HG02571 (cell line): ENCODE measurements around the gene SEC14L1.
"Not testable (repeated sequence)": the region's sequence is repeated elsewhere in the genome, so short reads cannot be mapped to it uniquely, and the experiment has no call there.

Experiments
- ATAC-seq: cut with Tn5 transposase; IDR thresholded peaks from one replicate; pipeline ENCODE4 v1.9.1; 2021; ENCODE audit warnings: mild to moderate bottlenecking, moderate library complexity; ENCODE audit not compliant: unreplicated experiment

SEC14L1 gene

DNA sequence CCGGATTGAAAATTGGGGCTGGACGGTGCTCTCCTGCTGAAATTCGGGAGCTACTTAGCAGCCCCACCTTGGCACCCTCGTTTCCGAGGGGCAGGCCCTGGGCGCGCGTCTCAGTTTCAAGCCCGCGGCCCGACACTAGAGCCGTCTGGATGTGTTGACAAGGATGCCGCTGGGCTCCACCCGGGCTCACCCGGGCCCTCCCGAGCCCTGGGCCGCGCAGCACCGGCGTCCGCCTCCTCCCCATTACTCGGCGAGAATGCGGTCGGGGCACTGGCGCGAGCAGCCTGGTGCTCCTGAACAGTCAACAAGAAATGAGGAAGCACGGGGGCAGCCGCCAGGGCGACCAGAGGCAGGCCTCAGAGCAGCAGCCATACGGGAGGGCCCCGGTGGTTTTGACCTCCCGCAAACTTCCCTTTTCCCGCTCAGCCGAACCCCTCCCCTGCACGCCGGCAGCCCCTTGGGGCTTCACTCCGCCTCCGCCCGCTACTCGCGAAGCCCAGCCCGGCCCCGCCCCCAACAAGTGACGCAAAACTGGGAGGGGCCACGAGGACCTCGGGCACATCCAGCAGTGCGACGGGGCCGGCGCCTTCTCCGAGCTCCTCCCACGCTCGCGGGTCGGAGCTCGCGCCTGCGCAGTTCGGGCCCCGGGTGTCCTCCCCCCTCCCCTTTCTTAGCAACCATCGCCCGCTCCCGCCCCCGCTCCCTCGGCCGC lies 447 bp upstream of the SEC14L1 start:
- peak; percentile 83 for ATAC-seq

DNA sequence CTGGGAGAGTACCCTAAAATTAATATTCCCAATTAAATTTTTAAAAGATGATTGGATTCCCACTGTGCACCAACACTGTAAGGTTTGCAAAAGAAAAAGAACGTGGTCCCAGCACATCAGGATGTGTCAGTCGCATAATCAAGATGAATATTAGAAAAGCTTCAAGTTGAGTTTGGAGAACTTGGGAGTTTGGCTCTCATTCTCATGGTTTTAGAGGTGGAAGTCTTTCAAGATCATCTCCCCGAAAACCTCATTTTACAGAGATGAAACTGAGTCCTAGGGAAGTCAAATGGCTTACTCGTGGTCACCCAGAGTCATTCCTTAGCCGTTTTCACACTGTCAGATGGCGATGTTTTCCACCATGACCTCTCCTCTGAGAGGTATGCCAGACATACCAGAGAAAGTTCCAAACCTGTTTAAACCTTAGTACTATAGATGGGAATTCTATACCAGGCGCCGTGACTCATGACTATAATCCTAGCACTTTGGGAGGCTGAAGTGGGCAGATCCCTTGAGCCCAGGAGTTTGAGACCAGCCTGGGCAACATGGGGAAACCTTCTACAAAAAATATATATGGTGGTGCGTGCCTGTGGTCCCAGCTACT lies 1.2 kb downstream of the SEC14L1 start:
- no peak for ATAC-seq

DNA sequence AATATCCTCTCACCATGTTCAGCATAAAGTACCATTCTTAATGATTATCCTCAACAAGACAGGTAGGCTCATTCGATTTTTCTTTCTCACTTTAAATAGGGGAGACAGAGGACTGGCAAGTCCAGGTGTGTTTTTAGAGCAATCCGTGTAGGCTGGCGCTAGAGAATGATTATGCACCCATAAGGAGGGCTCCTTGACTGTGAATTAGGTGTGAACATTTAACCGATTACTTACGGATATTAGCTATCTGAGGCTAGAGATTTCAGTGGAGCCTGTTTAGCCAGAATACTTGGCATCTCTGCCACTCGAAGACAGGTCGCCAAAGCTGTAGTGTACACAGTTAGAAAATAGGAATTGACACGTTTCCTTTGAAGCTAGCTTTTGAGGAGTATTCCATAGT lies 1.9 kb downstream of the SEC14L1 start:
- no peak for ATAC-seq

DNA sequence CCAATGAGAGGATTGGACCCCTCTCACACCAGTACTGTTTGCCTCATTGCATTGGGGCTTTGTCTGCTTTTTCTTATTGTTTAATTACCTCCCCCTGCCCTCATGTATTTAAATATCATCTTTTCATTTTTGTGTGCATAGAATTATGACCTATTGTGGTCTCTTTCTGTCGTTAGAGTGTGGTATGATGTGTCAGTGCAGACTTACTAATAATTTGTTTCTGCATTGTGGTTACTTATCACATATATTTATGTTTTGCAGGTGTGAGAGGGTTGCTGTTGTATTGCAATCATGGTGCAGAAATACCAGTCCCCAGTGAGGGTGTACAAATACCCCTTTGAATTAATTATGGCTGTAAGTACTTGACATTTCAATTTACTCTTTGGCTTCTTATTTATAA lies 2.5 kb downstream of the SEC14L1 start:
- no peak for ATAC-seq

DNA sequence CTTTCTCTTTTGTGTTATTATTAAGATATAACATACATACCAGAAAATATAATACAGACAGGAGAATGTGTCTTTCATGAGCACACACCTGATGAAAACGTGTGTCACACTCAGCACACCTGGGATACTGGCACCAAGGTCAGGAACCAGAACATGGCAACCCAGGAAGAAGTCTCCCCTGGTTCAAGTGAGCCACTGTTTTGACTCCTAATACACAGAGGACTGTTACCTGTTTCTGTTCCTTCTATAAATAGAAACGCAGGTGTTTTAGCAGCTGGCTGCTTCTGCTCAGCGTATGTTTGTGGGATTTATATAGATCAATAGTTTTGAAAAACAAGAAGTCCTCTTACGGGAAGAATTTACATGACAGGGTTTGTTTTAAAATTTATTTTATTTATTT lies 3.5 kb downstream of the SEC14L1 start:
- ATAC-seq = no peak

DNA sequence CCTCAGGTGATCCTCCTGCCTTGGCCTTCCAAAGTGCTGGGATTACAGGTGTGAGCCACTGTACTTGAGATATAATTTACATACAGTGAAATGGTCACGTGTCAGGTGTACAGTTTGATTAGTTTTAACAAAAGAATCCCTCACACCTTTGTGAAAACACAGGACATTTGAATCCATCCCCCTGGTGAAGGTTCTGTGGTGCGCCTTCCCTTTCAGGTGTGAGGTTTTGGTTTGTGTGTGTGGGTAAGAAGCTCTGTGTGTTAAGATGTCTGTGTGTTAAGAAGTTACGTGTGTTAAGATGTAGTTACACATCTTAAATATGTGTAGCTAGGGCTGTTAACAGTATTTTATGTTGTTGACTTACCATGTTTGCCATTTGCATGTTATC lies 4.4 kb downstream of the SEC14L1 start:
- no peak for ATAC-seq

DNA sequence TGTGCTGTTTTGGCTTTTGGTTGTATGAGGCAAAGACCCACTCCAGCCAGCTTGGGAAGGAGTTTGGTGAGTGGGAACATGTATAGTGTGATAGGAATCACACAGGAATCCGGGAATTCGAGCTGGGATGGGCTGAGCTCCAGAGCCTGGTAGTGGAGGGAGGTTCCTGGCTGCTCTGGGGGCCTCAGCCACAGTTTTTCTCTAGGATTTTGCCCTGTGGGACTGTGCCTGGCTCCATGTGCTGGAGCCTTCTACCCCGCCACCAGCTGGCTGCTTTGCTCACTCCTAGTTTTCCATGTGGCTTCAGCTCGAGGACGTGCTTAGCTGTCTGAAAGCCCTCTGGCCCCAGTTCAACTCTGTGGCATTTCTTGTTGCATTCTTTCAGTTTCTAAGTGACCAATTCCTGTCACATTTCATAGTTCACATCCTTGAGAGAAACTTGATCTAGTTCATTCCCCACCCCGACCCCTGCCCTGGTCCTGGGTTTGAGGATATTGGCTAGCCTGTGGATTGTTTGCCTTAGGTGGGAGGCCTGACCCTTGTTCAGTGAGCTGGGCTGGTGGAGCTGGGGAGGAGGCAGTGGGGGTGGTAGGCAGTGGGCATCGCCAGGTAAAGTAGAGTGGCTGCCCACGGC lies 5.0 kb downstream of the SEC14L1 start:
- ATAC-seq = no peak

DNA sequence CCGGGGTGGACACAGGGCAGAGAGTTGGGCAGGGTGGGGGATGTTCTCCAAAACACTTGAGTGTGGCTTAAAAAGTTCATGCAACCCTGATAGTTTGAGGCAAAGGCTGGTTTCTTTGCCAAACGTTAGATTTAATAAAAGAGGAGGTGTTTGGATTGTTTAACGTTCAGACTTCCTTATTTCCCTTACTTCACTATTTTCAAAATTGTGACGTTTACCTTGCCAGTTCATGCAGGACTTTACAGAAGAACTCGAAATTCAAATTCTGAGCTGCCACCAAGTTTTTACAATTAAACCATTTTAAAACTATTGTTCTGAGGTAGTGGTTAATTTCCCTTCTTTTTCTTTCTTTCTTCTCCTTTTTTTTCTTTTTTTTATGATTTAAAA lies 5.5 kb downstream of the SEC14L1 start:
- ATAC-seq = no peak

DNA sequence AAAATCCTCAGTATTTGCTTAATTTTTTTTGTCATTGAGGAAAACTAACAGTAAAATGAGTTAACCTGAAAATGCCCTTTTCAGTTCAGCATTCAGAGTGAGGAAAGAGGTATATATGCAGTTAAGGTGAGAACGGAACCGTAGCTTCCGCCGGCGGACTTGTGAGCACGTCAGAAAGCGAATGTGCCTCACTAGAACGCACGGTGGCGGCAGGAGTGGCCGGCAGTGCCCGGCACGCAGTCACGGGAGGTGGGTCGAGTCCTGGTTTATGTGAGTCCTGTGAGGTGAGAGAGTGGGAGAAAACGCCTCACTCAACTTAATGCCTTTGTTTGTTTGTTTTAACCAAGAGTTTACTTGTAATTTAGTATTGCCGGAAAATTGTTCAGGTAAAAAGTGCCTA lies 6.1 kb downstream of the SEC14L1 start:
- ATAC-seq = no peak

DNA sequence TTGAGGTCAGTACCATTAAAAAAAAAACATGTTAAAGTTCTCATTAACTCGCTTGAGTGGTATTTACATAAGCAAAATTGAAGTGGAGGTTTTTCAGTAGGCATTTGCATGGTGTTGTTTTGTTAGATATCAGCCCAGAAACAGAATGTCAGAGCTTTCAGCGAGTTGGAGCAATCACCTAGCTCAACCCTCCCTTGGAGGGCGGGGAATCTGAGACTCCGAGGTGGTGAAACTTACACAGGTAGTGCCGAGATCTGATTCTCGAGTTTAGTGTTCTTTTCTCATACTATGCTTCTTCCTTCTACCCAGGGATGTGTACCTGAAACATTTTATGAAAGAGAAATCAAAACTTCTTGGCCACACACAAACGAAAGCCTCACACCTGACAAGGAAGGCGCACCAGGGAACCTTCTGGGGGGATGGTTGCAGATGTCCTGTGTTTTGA lies 6.6 kb downstream of the SEC14L1 start:
- peak; percentile 42 for ATAC-seq

DNA sequence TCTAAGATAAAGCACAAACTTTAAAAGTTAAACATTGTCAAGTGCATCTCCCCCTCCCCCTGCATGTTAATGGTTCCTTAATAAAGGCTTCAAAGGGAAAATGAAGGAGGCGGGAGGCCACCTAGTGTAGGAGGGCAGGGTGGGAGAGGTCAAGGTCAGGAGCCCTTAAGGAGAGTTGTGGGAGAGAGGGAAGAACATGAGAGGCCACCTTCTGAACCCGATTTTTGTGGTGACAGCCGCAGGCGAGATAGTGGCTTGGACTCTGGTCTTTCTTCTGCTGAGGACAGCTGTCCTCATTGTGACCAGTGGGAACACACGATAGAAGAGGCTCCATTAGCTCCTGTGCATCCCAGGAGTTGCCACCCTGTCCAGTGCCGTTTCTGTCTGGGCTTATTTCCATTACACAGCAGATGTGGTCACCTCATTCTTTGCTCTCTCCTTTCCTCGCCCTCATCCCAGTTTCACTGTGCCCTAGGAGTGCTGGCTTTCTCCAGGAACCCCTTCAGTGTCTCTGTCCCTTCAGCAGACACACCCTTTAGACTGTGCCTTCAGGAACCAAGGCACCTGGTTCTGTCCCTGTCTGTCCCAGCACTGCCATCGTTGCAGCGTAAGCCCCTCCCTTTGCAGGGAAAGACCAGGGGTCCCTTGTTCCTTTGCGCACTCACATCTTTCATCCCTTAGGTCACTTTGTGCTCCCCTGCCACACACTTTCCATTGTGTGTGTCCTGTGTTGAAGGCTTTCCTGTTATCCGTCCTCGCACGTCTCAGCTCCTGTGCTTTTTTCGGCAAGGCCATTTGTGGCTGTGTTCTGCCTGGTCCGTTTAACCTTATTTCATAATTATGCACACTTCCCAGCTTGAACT lies 7.5 kb downstream of the SEC14L1 start:
- ATAC-seq = no peak

DNA sequence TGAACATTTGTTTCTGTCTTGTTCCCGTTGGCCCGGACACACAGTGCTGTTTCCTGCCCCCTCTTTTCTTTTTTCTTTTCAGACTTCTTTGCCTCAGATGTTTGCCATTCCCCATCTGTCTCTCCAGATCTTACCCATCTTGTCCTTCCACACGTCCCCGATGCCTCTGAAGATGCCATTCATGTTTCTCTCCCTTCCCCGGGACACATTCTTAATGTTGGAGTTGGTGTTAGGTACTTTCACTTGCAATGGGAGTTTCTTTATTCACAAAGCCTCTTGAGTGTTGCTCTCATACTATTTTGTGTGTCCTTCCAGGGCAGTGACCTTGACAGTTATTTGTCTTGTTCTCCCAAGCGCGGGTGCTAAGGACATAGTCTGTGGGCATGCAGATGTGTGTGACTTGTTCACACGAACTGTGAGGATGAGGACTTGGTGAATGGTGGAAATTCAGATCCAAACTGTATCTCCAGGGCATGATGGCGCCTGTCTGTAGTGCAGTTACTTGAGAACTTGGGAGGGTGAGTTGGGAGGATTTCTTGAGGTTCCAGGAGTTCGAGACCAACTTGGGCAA lies 8.3 kb downstream of the SEC14L1 start:
- ATAC-seq = no peak

DNA sequence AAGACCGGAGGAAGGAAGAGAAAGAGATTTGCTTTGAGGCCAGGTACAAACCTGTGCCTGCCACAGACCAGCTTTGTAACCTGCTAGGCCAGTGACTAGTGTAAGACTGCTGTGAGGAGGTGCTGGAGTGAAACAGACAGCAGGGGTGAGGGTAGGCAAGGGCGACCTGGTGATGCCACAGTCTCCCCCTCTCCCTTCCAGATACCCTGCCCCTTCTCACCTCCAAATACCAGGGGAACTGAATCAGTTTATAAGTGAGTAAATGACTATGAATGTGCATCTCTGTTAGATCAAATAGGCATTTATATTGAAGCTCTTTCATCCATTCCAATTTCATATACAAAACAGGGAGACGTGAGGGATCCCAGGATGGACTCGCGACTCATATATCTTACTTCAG lies 9.4 kb downstream of the SEC14L1 start:
- no peak for ATAC-seq

DNA sequence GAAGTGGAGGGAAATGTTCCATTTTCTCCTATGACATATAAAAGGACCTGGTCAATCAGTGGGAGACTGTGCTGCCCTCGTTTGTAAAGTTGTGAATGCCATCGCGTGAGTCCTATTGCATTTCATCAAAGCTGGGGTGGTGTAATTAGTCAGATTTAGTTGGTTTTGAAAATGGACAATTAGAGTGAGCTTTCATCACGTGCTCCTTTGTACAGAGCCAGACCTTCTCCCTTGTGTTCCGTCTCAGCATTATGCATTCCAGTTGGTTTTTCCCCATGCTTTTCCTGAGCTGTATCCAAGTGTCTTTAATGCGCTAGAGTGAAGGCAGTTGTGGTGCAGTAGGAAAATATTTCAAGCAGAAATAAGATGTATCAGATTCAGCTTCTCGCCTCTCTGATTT lies 10.4 kb downstream of the SEC14L1 start:
- ATAC-seq = no peak

DNA sequence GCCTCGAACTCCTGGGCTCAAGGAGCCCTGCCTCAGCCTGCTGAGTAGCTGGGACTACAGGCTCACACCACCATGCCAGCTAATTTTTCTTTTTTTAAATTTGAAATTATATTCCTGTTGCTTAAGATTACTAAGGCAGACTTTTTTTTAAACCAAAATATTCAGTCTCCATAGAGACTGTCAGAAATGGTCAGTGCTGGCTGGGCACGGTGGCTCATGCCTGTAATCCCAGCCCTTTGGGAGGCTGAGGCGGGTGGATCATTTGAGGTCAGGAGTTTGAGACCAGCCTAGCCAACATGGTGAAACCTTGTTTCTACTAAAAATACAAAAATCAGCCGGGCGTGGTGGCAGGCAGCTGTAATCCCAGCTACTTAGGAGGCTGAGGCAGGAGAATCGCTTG lies 11.3 kb downstream of the SEC14L1 start:
- not testable (repeated sequence) for ATAC-seq

DNA sequence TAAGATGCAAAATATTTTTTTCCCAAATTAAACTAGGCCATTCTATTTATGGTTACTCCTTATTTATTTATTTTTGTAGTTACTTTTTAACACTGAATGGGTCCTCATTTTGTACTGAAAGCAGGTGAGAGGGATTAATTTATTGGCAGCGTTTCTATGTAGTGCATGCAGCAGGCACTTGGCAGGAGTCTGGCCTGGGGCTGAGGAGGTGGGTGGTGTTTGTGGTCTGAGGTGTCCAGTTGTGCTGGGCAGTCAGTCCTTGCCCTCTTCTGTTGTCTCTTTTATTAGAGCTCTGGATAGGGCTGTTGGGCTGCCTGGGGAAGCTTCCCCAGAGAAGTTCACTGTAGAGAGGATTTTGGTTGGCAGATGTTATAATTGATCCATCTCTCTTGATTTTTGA lies 12.7 kb downstream of the SEC14L1 start:
- ATAC-seq = no peak

DNA sequence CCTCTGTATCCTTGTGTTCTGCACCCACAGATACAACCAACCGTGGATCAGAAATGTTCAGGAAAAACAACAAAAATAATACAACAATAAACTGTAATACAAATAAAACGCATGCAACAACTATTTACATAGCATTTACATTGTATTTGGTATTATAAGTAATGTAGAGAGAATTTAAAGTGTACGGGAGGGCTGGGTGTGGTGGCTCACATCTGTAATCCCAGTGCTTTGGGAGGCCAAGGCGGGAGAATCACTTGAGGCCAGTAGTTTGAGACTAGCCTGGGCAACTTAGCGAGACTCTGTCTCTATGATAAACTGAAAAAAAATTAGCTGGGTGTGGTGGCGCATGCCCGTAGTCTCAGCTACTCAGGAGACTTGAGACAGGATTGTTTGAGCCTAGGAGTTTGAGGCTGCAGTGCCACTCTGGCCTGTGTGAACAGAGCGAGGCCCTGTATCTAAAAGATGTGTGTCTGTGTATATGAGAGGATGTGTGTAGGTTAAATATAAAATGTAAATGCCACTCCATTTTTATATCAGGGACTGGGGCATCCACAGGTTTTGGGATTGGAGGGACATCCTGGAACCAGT lies 13.3 kb downstream of the SEC14L1 start:
- ATAC-seq = no peak

DNA sequence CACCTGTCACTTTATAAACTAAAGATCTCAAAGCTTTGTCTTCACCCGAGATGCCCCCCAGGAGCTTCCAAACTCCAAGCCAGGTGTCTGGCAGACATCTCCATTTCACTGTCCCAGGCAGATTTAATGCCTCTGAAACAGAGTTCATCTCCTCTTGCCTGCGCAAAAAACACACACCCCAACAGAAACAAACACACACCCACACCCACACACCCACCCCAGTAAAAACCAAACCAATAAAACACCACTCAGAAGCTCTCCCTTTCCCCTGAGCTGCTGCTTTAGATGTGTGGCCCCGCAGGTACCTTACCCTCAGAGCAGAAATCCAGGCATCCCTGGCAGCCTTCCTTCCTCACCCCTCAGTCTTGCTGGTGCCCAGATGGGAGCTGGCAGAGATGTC lies 14.4 kb downstream of the SEC14L1 start:
- no peak for ATAC-seq

DNA sequence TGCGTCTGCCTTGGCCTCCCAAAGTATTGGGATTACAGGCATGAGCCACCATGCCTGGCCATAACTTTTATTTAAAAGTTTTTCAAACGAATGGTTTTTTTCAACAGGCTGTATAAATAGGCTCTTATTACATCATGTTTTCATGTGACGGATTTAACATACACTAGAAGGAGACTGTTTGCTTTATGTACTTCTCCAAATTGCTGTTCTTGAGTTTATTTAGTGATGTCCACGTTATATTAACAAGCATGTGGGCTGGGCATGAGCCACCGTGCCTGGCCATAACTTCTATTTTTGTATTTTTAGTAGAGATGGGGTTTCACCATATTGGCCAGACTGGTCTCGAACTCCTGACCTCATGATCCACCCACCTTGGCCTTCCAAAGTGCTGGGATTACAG lies 17.0 kb downstream of the SEC14L1 start:
- ATAC-seq = not testable (repeated sequence)

DNA sequence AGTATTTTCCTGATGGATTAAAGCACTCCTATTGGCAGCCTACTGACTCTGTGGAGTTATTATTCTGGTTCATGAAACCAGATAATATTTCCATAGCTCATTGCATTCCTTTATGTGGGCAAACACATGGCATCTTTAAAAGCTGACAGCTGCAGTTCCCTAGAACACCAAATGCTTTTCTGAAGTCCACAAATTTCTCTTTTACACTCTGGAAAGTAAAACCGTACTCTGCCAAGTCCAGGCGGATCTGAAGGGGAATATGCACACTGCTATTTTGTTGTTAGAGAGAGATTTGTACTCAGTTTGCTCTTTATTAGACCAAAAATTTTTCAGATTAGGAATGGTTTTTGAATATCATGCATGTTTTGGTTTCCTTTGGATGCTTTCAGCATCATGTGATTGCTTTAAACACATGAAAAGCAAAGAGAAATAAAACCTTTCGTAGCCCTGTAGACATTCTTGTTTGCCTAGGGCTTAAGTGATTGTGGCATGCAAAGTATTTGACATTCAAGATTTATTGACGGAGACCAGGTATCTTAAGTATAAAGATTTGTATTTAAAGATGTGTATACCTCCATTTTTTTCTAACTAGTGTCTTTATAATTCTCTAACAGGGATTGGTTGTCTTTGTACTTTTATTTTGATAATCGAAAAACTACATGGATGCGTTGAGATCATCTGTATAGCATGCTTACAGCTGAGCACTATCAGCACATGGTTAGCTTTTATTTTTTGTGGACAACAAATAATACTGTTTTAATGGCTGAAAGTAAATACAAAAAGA lies 19.5 kb downstream of the SEC14L1 start:
- ATAC-seq = no peak
